SK-N-SH (cell line): Measurements from ENCODE around the gene ZFP62.

Experiments
- FOXJ3 ChIP-seq: sonication (generic); formaldehyde crosslinking; IDR thresholded peaks from 2 replicates; pipeline ENCODE4 v1.5.1; 2020; ENCODE audit warnings: mild to moderate bottlenecking, missing genetic modification reagents
- FOXM1 ChIP-seq: IDR thresholded peaks from 2 replicates; pipeline ENCODE4 v1.4.0; 2012; ENCODE audit warnings: low read depth, mild to moderate bottlenecking
- MXI1 ChIP-seq: IDR thresholded peaks from 2 replicates; pipeline ENCODE4 v1.6.1; 2012; ENCODE audit warnings: mild to moderate bottlenecking, low read depth, low read length, improper control_type of control experiment
- NFIC ChIP-seq: IDR thresholded peaks from 2 replicates; pipeline ENCODE4 v1.4.0; 2012; ENCODE audit warnings: borderline replicate concordance
- POLR2AphosphoS5 ChIP-seq: IDR thresholded peaks from 2 replicates; pipeline ENCODE4 v1.6.1; 2012; ENCODE audit warnings: low read depth, low read length
- RAD21 ChIP-seq: IDR thresholded peaks from 2 replicates; pipeline ENCODE4 v1.6.1; 2012; ENCODE audit warnings: mild to moderate bottlenecking, low read length
- RFX5 ChIP-seq: IDR thresholded peaks from 2 replicates; pipeline ENCODE4 v1.6.1; 2012; ENCODE audit warnings: mild to moderate bottlenecking, improper control_type of control experiment, low read length
- TF ChIP-seq, protein P1 (sequence below): fragments of 200-600 bp; sonication (generic); IDR thresholded peaks from 2 replicates; pipeline ENCODE4 v1.6.1; 2017; ENCODE audit warnings: antibody characterized with exemption, mild to moderate bottlenecking, moderate library complexity
- TF ChIP-seq, protein P2 (sequence below): fragments of 150-350 bp; IDR thresholded peaks from 2 replicates; pipeline ENCODE4 v1.6.1; 2016; ENCODE audit warnings: mild to moderate bottlenecking, low read depth, low read length

DNA sequence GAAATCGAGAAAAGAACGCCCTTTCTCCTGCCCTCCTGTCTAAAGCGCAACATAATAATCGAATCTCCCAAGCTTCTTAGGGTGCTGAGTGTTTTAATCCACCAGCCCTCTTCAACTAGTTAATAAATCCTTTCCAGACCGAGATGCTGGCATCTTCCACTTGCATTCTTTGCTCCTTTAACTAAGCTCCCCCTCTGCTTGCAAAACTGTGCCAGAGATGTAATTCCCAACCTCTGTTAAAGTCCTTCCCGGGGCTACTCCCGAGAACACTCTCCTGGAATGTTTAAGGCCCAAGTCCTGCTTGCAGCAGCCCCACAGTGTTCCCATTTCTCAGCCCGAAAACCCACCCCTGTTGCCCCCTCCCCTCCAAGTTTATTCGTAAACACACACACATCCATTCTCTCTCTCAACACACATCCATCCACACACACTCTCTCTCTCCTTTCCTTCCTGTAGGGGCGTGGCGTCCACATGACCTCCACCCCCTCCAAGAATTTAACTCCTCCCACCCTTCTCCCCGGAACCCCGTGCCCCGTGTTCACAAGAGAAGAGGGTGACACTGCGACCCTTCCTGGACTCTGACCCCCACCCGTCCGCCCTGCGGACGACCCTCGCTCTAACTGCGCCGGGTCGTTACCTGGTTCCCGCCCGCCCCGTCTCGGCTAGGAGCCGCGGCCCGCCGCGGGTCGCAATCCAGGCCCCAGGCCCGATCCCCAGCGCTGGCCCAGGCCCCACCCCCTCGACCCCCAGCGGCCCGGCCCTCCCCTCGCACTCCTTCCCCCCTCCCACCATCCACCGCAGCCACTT lies 51.5 kb downstream of the ZFP62 start:
- TF ChIP-seq RFX5 = no peak
- no peak for TF ChIP-seq RAD21
- TF ChIP-seq, protein P1, sequence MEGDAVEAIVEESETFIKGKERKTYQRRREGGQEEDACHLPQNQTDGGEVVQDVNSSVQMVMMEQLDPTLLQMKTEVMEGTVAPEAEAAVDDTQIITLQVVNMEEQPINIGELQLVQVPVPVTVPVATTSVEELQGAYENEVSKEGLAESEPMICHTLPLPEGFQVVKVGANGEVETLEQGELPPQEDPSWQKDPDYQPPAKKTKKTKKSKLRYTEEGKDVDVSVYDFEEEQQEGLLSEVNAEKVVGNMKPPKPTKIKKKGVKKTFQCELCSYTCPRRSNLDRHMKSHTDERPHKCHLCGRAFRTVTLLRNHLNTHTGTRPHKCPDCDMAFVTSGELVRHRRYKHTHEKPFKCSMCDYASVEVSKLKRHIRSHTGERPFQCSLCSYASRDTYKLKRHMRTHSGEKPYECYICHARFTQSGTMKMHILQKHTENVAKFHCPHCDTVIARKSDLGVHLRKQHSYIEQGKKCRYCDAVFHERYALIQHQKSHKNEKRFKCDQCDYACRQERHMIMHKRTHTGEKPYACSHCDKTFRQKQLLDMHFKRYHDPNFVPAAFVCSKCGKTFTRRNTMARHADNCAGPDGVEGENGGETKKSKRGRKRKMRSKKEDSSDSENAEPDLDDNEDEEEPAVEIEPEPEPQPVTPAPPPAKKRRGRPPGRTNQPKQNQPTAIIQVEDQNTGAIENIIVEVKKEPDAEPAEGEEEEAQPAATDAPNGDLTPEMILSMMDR = no peak
- TF ChIP-seq POLR2AphosphoS5 = peak; percentile 33; the same call in 1 of the 2 replicates
- TF ChIP-seq FOXM1 = no peak
- no peak for TF ChIP-seq FOXJ3 (CRISPR knock-in tag)
- TF ChIP-seq NFIC = no peak
- TF ChIP-seq, protein P2, sequence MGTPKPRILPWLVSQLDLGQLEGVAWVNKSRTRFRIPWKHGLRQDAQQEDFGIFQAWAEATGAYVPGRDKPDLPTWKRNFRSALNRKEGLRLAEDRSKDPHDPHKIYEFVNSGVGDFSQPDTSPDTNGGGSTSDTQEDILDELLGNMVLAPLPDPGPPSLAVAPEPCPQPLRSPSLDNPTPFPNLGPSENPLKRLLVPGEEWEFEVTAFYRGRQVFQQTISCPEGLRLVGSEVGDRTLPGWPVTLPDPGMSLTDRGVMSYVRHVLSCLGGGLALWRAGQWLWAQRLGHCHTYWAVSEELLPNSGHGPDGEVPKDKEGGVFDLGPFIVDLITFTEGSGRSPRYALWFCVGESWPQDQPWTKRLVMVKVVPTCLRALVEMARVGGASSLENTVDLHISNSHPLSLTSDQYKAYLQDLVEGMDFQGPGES = no peak
- peak; percentile 79; the same call in 1 of the 2 replicates for TF ChIP-seq MXI1
